ENCODE data around the gene CLC.
"Not testable (repeated sequence)": the region's sequence is repeated elsewhere in the genome, so short reads cannot be mapped to it uniquely, and the experiment has no call there.

Gene CLC

DNA sequence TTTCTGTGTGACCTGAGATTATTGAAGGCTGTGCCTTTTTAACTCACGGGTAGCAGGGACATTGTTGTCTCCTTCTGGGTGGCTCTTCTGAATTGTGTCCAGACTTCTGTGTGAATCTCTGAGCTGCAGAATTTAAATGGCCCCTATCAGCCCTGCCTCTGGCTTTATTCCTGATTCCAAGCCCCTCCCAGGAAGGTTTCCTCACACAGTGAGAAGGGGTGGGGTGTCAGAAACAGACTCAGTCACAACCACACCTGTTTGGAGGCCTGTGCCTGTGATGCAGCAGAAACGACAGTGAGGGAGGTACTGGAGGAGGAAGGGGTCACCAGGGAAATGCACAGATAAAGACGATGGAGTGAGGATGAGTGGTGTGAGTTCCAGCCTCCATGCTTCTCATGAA lies at the start of gene CLC:
CLC (minus strand) TSS at position 139 of the 400 bp plus-strand sequence; CDS start at position 62, 77 bp downstream.
- DNase-seq, result no peak

DNA sequence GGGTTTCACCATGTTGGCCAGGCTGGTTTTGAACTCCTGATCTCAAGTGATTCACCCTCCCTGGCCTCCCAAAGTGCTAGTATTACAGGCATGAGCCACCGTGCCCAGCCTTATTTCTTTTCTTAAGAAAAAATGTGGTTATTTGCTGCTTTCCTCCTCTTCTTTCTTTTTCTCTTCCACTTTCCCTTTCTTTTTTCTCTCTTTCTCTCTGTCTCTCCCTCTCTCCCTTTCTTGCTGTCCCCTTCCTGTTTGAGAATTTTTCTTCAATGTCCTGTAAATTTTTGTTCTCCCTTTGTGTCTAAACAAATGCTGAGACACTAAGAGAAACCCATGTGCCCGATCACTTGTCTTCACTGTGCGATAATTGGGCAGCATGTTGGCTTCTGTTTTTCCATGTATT lies 43.1 kb upstream of the CLC start:
- DNase-seq, result no peak

DNA sequence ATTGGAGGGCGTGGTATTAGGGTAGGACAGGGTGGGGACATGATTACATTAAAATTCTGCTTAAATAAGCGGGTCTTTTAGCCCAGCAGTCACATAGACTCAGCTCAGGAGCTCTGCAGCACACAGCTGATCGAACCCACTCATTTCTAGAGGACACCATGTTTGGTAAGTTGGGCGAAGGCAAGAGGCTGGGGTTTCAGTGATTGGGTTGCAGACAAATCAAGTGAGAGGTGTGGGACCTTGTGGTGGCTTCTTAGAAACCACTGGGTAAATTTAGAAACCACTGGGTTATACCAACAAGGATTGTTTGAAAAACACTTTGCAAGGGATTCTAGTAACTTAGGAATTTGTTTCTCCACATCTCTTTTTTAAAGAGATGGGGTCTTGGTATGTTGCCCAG lies 40.9 kb upstream of the CLC start, which contains the start of gene LEUTX:
LEUTX (plus strand) TSS at position 92 of the 400 bp plus-strand sequence; CDS start at position 159, 67 bp downstream.
- DNase-seq, result no peak

DNA sequence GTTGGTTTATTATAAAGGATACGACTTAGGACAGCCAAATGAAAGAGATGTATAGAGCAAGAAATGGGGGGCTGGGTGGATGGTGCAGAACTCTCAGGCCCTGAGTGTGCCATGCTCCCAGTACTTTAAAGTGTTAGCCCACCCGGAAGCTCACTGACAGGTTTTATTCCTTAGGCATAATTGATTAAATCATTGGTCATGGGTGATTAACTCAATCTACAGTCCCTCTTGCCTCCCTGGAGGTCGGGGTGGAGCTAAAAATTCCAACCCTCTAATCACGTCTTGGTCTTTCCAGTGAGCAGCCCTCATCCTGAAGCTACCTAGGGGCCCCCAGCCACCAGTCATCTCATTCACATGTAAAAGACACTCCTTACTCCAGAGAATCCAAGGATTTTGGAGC lies 31.0 kb upstream of the CLC start:
- DNase-seq, result no peak

DNA sequence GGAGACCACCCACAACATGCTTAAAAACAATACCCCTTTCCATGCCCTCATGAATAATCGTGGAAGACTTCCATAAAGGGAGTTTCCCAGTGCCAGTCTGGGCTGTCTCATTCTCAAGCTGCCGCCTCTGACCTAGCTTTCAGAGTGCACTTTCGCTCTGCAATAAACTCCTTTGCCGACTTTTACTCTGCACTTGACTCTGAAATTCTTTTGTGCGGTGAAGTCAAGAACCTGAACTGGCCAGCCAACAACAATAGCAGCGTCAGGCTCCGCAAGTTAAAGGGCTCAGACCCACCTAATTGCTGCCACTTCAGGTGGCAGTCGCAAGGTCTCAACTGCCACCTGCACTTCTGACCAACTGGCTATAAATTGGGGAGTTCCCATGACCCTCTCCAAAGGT lies 30.5 kb upstream of the CLC start:
- DNase-seq, result no peak

DNA sequence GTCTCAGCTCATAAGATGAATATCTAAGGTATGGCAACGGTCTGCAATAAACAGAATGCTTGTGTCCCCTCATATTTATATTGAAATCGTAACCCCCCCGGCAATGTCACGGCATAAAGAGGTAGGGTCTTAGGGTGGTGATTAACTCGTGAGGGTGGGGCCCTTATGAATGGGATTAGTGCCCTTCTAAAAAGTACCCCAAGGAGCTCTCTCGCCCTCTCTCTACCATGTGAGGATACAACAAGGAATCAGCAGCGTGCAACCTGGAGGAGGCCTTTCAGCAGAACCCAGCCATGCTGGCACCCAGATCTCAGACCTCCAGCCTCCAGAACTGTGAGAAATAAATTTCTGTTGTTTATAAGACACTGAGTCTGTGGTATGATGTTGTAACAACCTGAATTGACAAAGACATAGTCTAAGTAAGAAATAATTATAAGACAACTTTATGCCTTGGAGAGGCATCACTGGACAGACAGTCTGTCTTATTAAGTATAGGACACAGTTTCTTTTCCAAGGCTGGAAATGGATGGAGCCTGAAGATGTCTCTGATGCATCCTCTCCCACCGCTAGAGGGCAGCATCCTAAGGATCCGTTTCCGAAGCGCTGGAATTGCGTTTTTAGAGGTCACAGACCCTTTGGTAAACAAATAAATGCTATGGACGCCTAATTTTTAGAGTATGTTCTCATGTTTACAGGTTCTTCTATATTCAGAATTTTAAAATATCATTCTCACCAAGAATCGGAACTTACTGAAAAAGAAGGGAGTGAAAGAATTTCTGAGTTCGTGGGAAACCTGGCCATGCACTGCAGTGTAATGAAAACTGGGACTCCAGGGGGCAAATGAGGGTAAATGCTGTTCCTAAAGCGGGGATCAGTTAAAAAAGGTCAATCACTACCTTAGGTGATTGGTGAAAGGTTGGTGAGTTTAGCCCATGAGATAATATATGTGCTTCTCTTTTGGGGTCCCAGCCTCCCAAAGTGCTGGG lies 27.6 kb upstream of the CLC start:
- DNase-seq, result peak; percentile 34

DNA sequence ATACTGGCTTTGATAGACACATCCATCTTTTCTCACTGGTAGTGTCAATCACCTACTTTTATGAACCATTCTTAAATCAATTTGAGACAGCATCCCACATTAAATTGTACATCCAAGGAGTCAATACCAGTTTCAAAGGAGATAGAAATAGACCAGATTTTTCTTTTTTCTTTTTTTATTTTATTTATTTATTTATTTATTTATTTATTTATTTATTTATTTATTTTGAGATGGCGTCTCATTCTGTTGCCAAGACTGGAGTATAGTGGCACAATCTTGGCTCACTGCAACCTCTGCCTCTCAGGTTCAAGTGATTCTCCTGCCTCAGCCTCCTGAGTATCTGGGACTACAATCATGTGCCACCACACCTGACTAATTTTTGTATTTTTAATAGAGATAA lies 24.0 kb upstream of the CLC start:
- not testable (repeated sequence) for DNase-seq

DNA sequence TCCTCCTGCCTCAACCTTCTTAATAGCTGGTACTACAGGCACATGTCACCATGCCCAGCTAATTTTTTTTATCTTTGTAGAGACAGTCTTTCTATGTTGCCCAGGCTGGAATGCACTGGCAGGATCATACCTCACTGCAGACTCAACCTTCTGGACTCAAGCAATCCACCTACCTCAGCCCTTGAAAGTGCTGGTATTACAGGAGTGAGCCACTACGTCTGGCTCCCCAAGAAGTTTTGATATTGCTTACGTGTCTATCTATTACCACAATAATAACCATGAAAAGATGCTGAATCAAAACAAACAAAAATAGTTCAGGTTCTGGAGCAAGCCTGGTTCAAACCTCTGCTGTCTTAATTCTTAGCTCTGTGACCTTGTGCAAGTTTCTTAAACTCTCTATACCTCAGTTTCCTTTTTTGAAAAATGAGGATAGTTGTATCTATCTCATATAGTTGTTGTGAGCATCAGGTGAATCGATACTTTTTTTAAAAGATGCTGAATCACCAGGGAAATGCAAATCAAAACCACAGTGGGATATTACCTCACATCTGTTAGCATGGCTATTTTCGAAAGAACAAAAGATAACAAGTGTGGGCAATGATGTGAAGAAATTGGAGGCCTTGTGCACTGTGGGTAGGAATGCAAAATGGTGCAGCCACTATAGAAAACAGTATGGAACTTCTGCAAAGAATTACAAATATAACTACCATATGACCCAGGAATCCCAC lies 21.8 kb upstream of the CLC start:
- no peak for DNase-seq

DNA sequence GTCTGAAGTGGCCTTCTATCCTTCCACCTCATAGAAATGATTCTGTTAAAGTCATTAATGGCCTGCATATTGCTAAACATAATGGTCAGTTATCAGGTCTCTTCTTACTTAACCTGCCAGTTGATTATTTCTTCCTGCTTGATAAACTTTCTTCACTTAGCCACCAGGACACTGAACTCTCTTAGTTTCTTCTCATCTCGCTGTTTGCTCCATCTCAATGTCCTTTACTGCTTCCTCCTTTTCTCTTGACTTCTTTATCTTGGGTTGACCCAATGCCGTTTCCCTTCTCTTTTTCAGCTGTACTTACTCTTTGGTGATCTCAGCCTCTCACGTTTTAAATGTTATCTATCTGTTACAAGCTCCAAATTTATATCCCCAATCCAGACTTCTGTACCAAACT lies 17.1 kb upstream of the CLC start:
- no peak for DNase-seq

DNA sequence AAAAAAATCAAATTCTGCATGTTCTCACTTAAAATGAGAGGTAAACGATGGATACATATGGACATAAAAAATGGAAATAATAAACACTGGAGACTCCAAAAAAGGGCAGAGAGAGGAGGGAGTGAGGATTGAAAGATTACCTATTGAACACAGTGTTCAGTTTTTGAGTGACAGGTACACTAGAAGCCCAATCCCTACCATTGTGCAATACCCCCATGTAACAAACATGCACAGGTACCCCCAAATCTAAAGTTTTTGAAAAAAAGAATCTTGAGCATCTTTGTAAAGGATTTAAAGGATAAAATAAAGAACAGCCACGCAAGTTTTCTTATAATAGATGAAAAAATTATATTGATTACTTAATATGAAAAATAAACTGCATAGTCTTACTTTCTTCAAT lies 16.7 kb upstream of the CLC start:
- DNase-seq, result no peak

DNA sequence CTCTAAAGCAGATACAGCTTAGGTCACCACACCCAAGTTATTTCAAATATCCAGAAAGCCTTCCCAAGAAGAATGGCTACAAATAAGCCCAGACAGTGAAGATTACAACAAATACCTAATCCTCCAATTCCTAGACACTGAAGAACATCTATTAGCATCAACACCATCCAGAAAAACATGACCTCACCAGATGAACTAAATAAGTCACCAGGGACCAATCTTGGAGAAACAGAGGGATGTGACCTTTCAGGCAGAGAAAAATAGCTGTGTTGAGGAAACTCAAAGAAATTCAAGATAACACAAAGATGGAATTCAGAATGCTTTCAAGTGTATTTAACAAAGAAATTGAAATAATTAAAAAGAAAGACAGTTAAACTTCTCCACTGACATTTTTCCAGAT lies 15.0 kb upstream of the CLC start:
- no peak for DNase-seq

DNA sequence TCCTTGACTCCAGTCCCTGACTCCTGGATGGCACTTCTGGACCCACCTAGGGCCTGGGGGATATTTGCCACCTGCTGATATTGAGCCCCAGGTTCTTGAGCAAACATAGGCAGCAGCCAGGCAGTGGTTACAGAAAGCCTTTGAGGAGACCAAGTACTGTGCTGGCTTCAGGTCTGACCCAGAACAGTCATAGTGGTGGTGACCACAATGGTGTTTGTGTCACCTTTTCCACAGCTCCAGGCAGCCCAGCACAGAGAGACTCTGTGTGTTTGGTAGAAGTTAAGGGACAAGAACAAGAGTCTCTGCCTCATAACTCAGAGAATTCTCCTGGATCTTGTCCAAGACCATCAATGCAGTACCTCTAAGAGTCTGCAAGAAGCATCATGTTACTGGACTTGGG lies 14.6 kb upstream of the CLC start:
- DNase-seq, result no peak

DNA sequence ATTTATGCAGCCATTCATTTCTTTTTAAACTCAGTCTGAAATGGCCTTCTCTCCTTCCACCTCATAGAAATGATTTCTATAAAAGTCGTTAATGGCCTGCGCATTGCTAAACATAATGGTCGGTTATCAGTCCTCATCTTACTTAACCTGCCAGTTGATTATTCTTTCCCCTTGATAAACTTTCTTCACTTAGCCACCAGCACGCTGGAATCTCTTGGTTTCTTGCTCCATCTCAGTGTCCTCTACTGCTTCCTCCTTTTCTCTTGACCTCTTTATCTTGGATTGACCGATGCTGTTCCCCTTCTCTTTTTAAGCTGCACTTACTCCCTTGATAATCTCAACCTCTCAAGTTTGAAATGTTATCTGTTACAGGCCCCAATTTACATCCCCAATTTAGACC lies 12.2 kb upstream of the CLC start:
- no peak for DNase-seq

DNA sequence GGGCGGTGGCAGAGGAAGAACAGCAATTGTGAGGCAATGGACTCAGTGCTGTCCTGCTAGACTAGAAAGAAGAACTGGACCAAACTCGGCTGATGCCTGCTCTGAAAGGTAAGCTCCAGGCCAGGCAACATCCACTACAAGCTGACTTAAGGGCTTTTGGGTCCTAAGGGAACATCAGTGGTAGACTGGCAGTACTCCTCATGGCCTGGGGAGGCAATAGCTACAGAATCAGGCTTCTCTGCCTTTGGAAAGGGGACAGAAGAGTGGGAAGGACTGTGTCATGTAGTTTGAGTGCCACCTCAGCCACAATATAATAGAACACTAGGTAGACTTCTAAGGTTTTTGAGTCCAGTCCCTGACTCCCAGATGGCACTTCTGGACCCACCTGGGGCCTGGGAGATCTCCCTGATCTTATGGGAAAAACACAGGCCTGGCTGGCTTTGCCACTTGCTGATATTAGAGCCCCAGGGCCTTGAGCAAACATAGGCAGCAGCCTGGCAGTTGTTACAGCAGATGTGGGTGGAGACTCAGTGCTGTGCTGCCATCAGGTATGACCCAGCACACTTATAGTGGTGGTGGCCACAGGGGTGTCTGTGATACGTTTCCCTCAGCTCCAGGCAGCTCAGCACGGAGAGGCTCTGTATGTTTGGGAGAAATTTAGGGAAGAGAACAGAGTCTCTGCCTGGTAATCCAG lies 9.2 kb upstream of the CLC start:
- DNase-seq, result no peak

DNA sequence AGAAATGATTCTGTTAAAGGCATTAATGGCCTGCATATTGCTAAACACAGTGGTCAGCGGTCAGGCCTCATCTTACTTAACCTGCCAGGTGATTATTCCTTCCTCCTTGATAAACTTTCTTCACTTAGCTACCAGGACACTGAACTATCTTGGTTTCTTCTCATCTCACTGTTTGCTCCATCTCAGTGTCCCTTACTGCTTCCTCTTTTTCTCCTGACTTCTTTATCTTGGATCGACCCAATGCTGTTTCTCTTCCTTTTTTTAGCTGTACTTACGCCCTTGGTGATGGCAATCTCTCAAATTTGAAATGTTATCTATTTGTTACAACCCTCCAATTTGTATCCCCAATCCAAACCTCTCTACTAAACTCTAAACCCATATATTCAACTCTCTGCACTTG lies 7.8 kb upstream of the CLC start:
- no peak for DNase-seq

DNA sequence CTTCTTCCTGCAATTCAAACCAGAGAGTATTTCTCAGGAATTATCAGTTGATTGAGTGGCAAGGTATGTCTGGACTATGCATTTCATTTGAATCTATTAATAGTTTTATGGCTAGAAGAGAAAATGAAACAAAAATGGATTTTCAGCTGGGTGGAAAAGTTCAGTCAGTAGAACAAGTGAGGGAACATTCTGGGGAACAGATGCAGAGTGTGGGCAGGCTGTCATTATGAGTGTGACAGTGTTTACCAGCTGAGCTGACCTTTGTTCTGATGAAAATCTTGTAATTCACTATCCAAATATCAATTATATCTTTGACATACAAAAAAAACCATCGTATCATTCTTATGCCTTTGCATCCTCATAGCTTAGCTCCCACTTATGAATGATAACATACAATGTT lies 2.6 kb upstream of the CLC start:
- no peak for DNase-seq

DNA sequence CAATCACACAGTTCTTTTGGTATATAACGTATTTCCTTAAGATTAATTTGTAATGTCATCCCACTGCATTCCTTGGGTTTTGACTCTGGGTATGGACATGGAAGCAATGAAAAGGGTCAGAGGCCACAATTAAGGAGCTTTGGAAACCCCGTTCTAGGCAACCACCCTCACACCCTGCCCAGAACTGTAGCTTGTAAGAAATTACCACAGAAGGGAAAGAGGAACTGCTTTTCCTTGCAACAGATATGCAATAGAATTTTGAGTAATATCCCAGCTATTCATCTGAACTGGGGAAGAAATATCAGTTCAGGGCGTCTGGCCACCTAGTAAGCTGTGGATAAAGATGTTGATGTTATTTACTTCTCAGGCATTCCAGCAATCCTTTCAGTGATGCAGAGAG lies 985 bp upstream of the CLC start:
- no peak for DNase-seq

DNA sequence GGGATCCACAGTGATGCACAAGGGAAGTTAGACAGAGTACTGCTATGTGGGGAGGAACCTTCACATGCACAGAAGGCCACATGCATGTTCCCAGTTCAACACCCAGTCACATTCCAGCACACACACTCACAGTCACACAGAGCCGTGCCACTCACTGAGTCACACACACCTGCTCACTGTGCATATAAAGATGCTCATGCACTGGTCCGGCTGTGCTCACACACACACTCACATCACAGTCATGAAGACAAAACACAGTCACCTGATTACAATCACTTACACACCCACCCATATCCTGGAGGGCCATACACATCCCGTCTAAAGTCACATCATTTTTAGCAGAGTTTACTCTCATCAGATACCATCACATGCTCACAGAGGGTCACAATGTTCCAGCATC lies 478 bp downstream of the CLC start:
- no peak for DNase-seq

DNA sequence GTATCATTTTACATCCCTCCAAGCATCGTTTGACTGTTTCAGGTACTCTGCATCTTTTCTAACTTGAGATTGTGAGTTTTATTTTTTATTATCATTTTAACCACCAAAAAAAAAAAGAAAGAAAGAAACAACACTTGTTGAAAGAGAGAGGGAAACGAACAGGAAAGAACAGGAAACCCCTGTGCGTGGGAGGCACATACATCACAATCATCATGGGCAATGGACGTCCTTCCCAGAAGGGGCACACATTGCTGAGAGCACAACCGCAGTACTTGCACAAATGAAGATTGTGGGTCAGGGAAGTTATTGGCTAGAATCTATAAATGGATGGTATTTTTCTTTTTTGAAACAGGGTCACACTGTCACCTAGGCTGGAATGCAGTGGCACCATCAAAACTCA lies 1.7 kb downstream of the CLC start:
- no peak for DNase-seq

DNA sequence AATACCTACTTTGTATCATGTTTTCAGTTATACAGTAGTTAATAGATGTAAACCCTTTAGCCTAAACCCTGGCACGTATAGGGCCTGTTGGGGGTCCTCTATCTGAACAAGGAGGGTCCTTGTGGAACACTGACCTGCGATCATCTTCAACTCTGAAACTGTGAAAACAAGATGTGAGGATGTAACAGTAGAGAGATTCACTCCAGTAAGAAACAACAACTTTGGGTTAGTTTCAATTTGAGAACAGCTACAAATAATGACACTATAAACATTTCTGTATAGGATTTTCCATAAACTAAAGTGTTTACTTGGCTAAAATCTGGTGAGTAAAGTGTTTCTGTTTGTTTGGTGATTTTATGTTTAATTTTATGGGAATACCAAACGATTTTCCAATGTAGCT lies 2.1 kb downstream of the CLC start:
- no peak for DNase-seq

DNA sequence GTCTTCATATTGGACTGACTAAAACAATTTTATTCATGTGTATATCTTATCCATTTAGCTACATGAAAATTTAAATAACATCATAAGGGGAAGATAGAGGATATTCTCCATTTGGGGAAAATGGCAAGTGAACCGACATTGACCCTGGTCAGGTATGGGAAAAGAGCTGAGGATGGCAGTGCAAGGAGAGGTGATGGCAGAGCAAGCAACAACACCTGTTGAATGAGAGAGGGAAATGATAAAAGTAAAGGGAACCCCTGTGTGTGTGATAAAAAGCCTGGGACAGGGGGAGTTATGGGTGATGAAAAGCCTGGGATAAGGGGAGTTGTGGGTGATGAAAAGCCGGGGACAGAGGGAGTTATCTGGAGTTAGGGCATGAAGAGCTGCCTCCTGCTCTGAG lies 4.0 kb downstream of the CLC start:
- no peak for DNase-seq

DNA sequence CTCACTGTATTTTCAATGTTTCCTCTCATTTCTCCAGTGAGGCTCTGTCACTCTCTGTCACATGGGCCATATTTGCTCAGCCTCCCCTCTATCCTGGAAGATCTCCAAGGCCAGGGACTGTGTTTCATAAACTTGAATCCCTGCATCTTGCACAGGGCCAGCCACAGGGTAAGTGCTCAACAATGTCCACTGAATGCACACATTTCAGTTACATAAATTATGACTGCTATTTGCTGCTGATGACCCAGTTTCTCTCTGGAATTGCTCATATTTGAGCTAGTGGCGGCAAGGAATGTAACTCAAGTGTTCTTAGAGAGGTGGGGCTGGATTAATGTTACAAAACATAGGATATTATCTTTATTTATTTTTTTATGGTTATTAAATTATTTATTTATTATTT lies 6.1 kb downstream of the CLC start:
- DNase-seq, result no peak

DNA sequence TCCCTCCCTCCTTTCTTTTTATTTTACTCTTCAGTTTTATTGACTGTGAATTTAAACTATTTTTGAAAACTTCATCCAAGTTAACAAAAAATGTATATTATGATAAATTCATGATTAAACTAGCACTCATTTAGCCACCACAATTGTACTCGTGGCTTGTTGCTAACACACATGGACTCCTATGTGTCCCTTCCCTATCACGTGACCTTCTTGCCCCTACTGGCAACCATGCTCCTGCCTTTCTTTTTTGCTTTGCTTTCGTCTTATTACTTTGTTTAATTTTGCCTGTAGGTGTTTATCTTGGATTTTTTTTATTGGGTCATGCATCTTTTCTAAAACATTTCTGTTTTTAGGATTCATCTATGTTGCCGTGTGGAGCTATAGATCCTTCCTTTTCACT lies 8.2 kb downstream of the CLC start:
- DNase-seq, result no peak

DNA sequence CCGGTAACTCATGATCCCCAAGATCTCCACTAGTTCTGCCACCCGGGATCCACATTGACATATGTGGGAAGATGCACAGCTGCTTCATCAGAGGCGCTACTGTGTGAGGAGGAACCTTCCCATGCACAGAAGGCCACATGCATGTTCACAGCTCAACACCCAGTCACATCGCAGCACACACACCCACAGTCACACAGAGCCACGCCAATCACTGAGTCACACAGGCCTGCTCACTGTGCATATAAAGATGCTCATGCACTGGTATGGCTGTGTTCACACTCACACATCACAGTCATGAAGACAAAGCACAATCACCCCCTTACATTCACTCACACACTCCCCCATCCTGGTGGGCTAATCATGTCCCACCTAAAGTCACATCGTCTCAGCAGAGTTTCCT lies 9.8 kb downstream of the CLC start:
- no peak for DNase-seq
